Stimulated activated memory B cell treated with anti-CD40 and anti-IgM and Interleukin-4, amounts not matched to agents 10 μg/mL and 1 μg/mL and 100 μg/mL, for 72 hours (primary cell): Measurements from ENCODE around the gene DTX1.

Experiments used
- ATAC-seq: fragments of 150-1000 bp; cut with Tn5 transposase; 2 replicates; pipeline ENCODE4 v1.10.0; 2021
- H3K27ac Mint-ChIP-seq: one replicate; pipeline ENCODE4 v1.8.0; 2022; ENCODE audit warnings: mild to moderate bottlenecking, mixed read lengths
- H3K27me3 Mint-ChIP-seq: one replicate; pipeline ENCODE4 v1.8.0; 2022; ENCODE audit warnings: mixed read lengths
- H3K36me3 Mint-ChIP-seq: one replicate; pipeline ENCODE4 v1.8.0; 2022; ENCODE audit warnings: mixed read lengths
- H3K4me1 Mint-ChIP-seq: one replicate; pipeline ENCODE4 v1.8.0; 2022; ENCODE audit warnings: mixed read lengths
- H3K4me3 Mint-ChIP-seq: one replicate; pipeline ENCODE4 v1.8.0; 2022; ENCODE audit warnings: mild to moderate bottlenecking, moderate library complexity, mixed read lengths
- H3K9me3 Mint-ChIP-seq: one replicate; pipeline ENCODE4 v1.8.0; 2022; ENCODE audit warnings: mixed read lengths

DTX1 gene

GRCh38 chr12:113092607-113093408 lies 36.3 kb downstream of the DTX1 start:
- ATAC-seq: peak; percentile 49
- H3K27me3 Mint-ChIP-seq: no peaks in the 10 kb centered on the region
- H3K4me1 Mint-ChIP-seq: peaks cover 53% of the 10 kb centered on the region
- peaks cover 7% of the 10 kb centered on the region for H3K36me3 Mint-ChIP-seq
- H3K9me3 Mint-ChIP-seq: no peaks in the 10 kb centered on the region
- peak overlapping the region; percentile 41 for H3K27ac Mint-ChIP-seq
- peak overlapping the region; percentile 75 for H3K4me3 Mint-ChIP-seq

- no peaks in the 10 kb centered on the region for H3K9me3 Mint-ChIP-seq
- peak overlapping the region; percentile 41 for H3K27ac Mint-ChIP-seq
- peaks cover 53% of the 10 kb centered on the region for H3K4me1 Mint-ChIP-seq
- H3K36me3 Mint-ChIP-seq: peaks cover 7% of the 10 kb centered on the region
- no peaks in the 10 kb centered on the region for H3K27me3 Mint-ChIP-seq
- peak; percentile 6 for ATAC-seq
- H3K4me3 Mint-ChIP-seq: no peak overlapping the region
Observed at GRCh38 chr12:113093409-113094101, 37.0 kb downstream of the DTX1 start.

- Mint-ChIP-seq H3K36me3 (peaks cover 15% of the 10 kb centered on the region), H3K4me3 (no peak overlapping the region), H3K27ac (no peak overlapping the region), H3K27me3 (no peaks in the 10 kb centered on the region), H3K9me3 (no peaks in the 10 kb centered on the region), H3K4me1 (peaks cover 44% of the 10 kb centered on the region)
- no peak for ATAC-seq
Observed at GRCh38 chr12:113094738-113095137, 38.2 kb downstream of the DTX1 start.

GRCh38 chr12:113095405-113095804 lies 38.9 kb downstream of the DTX1 start:
- Mint-ChIP-seq H3K36me3 (peaks cover 17% of the 10 kb centered on the region), H3K4me1 (peaks cover 37% of the 10 kb centered on the region), H3K4me3 (no peak overlapping the region), H3K27ac (no peak overlapping the region), H3K9me3 (no peaks in the 10 kb centered on the region), H3K27me3 (no peaks in the 10 kb centered on the region)
- no peak for ATAC-seq

- H3K9me3 Mint-ChIP-seq: no peaks in the 10 kb centered on the region
- peaks cover 17% of the 10 kb centered on the region for H3K36me3 Mint-ChIP-seq
- H3K27ac Mint-ChIP-seq: no peak overlapping the region
- H3K4me1 Mint-ChIP-seq: peaks cover 23% of the 10 kb centered on the region
- no peak overlapping the region for H3K4me3 Mint-ChIP-seq
- no peak for ATAC-seq
- H3K27me3 Mint-ChIP-seq: no peaks in the 10 kb centered on the region
Observed at GRCh38 chr12:113096675-113097461, 40.3 kb downstream of the DTX1 start.

- Mint-ChIP-seq H3K27me3 (no peaks in the 10 kb centered on the region), H3K27ac (peak overlapping the region; percentile 20), H3K9me3 (no peaks in the 10 kb centered on the region), H3K4me1 (peaks cover 12% of the 10 kb centered on the region), H3K36me3 (peaks cover 17% of the 10 kb centered on the region), H3K4me3 (no peak overlapping the region)
- ATAC-seq: peak; percentile 3
Observed at GRCh38 chr12:113097716-113098440, 41.3 kb downstream of the DTX1 start.

DNA sequence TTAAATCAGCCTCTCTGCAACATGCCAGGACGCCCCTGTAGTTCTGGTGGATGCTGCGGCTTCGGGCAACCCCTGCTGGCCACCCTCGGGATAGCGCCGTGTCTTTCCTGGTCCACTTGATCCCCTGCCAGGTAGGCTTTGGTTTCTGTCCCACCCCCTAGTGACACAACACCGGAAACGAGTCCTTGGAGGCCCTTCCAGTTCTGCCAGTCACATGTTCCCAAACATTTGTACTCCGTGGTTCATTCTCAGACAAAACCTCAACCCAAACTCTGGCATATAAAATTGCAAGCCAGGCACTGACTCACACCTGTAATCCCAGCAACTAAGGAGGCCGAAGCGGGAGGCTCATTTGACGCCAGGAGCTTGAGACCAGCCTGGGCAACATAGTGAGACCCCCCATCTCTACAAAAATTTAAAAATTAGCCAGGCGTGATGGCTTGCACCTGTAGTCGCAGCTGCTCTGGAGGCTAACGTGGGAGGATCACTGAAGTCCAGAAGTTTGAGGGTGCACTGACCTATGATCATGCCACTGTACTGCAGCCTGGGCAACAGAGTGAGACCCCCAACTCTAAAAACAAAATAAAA lies 42.0 kb downstream of the DTX1 start:
- Mint-ChIP-seq H3K9me3 (no peaks in the 10 kb centered on the region), H3K27me3 (no peaks in the 10 kb centered on the region), H3K4me1 (peaks cover 10% of the 10 kb centered on the region), H3K36me3 (peaks cover 17% of the 10 kb centered on the region), H3K4me3 (peak overlapping the region; percentile 43), H3K27ac (peak overlapping the region; percentile 20)
- peak; percentile 61 for ATAC-seq

- Mint-ChIP-seq H3K27me3 (no peaks in the 10 kb centered on the region), H3K4me1 (peaks cover 17% of the 10 kb centered on the region), H3K4me3 (no peak overlapping the region), H3K9me3 (no peaks in the 10 kb centered on the region), H3K36me3 (peaks cover 17% of the 10 kb centered on the region), H3K27ac (peak overlapping the region; percentile 54)
- no peak for ATAC-seq
Observed at GRCh38 chr12:113099364-113099763, 42.8 kb downstream of the DTX1 start.

- Mint-ChIP-seq H3K4me3 (peak overlapping the region; percentile 46), H3K9me3 (no peaks in the 10 kb centered on the region), H3K4me1 (peaks cover 20% of the 10 kb centered on the region), H3K36me3 (peaks cover 18% of the 10 kb centered on the region), H3K27ac (peak overlapping the region; percentile 54), H3K27me3 (no peaks in the 10 kb centered on the region)
- ATAC-seq: no peak
Observed at GRCh38 chr12:113099764-113100163, 43.2 kb downstream of the DTX1 start.

- ATAC-seq: no peak
- Mint-ChIP-seq H3K4me3 (no peak overlapping the region), H3K36me3 (peaks cover 28% of the 10 kb centered on the region), H3K9me3 (no peaks in the 10 kb centered on the region), H3K27me3 (no peaks in the 10 kb centered on the region), H3K27ac (no peak overlapping the region), H3K4me1 (peaks cover 26% of the 10 kb centered on the region)
Observed at GRCh38 chr12:113101751-113102150, 45.2 kb downstream of the DTX1 start.

GRCh38 chr12:113102811-113103210 lies 46.3 kb downstream of the DTX1 start:
- Mint-ChIP-seq H3K27ac (no peak overlapping the region), H3K27me3 (no peaks in the 10 kb centered on the region), H3K4me3 (no peak overlapping the region), H3K36me3 (peaks cover 37% of the 10 kb centered on the region), H3K9me3 (no peaks in the 10 kb centered on the region), H3K4me1 (peaks cover 26% of the 10 kb centered on the region)
- no peak for ATAC-seq

GRCh38 chr12:113103756-113104450 lies 47.4 kb downstream of the DTX1 start:
- peaks cover 16% of the 10 kb centered on the region for H3K4me1 Mint-ChIP-seq
- no peaks in the 10 kb centered on the region for H3K9me3 Mint-ChIP-seq
- H3K27me3 Mint-ChIP-seq: no peaks in the 10 kb centered on the region
- peak overlapping the region; percentile 50 for H3K27ac Mint-ChIP-seq
- ATAC-seq: peak; percentile 77
- H3K4me3 Mint-ChIP-seq: peak overlapping the region; percentile 65
- peaks cover 39% of the 10 kb centered on the region for H3K36me3 Mint-ChIP-seq

DNA sequence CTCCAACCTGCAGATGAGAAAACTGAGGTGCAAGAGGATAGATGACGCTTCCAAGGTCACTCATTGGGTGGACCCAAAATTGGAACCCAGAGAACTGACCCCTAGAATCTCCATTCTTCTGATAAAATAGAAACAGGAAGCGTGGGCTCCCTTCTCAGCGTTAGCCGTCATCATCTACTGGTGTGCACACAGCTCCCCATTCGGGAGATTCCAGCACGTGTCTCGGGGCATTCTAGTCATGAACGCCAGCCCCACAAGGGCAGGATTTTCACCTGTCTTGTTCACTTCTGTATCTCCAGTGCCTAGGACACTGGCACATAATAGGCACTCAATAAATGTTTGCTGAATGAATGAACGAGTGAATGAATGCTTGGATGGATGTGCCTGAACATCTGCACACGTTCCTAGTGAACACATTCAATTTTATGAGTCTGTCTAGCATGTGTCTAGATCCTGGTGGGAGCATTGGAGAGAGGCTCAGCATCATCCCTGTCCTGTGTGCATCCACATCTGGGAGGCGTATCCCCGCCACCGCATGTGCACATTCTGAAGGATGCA lies 48.5 kb downstream of the DTX1 start:
- Mint-ChIP-seq H3K4me3 (no peak overlapping the region), H3K9me3 (no peaks in the 10 kb centered on the region), H3K27ac (no peak overlapping the region), H3K4me1 (peaks cover 16% of the 10 kb centered on the region), H3K36me3 (peaks cover 29% of the 10 kb centered on the region), H3K27me3 (no peaks in the 10 kb centered on the region)
- ATAC-seq: no peak
